GM12892 (cell line): ENCODE data around the gene AURKB.

Source experiments
- DNase-seq: peaks from one replicate; pipeline ENCODE4 v3.0.0; 2011; ENCODE audit not compliant: insufficient read length
- FAIRE-seq: peaks from 2 replicates; lab custom pipeline; 2011; peaks lifted over from hg19 to GRCh38; lab: Jason Lieb, UNC
- POLR2A ChIP-seq: IDR thresholded peaks from 2 replicates; pipeline ENCODE4 v1.6.1; 2011; ENCODE audit warnings: low read depth, low read length, control low read depth
- POLR2AphosphoS5 ChIP-seq: IDR thresholded peaks from 2 replicates; pipeline ENCODE4 v1.6.1; 2011; ENCODE audit warnings: low read depth, low read length, control low read depth
- TAF1 ChIP-seq: IDR thresholded peaks from 2 replicates; pipeline ENCODE4 v1.6.1; 2011; ENCODE audit warnings: low read depth, mild to moderate bottlenecking, control low read depth, low read length, borderline replicate concordance

The AURKB gene

GRCh38 chr17:8192070-8192815, 18.1 kb downstream of the AURKB start:
- FAIRE-seq (peak; percentile 97), DNase-seq (no peak)
- TF ChIP-seq POLR2A (peak; percentile 74), TAF1 (no peak), POLR2AphosphoS5 (peak; percentile 62)

DNA sequence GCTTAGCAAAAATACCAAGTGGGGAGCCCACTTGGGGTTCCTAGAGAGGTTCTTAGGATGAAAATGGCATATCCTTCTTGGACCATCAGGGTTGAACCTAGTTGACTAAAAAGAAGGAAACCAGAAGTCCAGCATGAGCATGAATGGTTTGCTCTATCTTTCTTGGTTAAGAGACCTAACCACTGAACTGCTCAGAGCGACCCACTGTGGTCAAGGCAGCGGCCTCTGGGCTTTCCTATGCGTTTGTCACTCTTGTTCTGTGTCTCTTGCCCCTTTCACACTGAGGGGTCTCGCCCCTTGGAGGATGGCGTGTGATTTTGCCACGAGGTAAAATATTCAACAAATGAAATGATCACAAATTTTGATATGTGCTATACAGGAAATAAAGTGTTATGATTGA, 19.9 kb downstream of the AURKB start:
- TF ChIP-seq TAF1 (no peak), POLR2AphosphoS5 (no peak), POLR2A (no peak)
- DNase-seq (no peak), FAIRE-seq (no peak)

- DNase-seq = peak; percentile 80
- TF ChIP-seq POLR2A (peak; percentile 66; the same call in 1 of the 2 replicates), TAF1 (peak; percentile 44; the same call in 1 of the 2 replicates), POLR2AphosphoS5 (no peak)
- FAIRE-seq = peak; percentile 87
These were observed 20.5 kb downstream of the AURKB start, which contains the start of gene BORCS6 for GRCh38 chr17:8189711-8190477. TSS of gene BORCS6 (minus strand) at chr17:8190180. CDS start at chr17:8190140, 40 bp downstream.

GRCh38 chr17:8189041-8189710, 21.2 kb downstream of the AURKB start:
- FAIRE-seq (peak; percentile 48), DNase-seq (no peak)

GRCh38 chr17:8188263-8188839, 22.0 kb downstream of the AURKB start:
- TF ChIP-seq POLR2A (no peak), TAF1 (no peak), POLR2AphosphoS5 (no peak)

More at GRCh38 chr17:8189041-8189710, 21.2 kb downstream of the AURKB start:
- TF ChIP-seq TAF1 (no peak), POLR2A (no peak), POLR2AphosphoS5 (no peak)

GRCh38 chr17:8187517-8188262, 22.7 kb downstream of the AURKB start:
- DNase-seq = no peak
- TF ChIP-seq POLR2A (peak; percentile 69), POLR2AphosphoS5 (peak; percentile 40; the same call in 1 of the 2 replicates), TAF1 (no peak)
- peak; percentile 9 for FAIRE-seq

More at GRCh38 chr17:8188263-8188839, 22.0 kb downstream of the AURKB start:
- no peak for DNase-seq
- FAIRE-seq = no peak

DNA sequence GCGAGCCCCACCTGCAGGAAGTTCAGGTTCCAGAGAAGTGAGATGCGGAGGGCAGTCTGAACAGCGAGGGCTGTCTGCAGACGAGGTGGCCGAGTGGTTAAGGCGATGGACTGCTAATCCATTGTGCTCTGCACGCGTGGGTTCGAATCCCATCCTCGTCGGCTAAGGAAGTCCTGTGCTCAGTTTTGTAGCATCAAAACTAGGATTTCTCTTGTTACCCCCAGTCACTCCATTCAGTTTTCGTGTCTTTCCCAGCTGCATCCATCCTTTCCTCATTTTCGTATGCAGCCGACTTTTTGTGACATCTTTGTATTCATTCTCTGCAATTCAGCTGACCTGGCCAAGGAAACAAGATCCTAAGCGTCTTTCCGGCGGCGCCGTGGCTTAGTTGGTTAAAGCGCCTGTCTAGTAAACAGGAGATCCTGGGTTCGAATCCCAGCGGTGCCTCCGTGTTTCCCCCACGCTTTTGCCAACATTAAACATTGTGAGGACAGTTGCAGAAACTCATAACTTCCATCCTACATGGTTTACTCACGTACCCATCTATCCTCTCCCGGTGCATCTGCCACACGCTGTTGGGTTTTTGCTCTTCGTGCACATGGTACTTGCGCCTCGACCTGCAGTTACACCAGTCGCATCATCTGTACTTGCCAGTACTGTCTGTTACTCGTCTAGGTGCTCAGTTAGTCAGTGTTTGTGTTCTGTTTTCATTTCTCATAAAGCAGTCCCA, 23.4 kb downstream of the AURKB start:
- FAIRE-seq (peak; percentile 93), DNase-seq (no peak)
- TF ChIP-seq POLR2AphosphoS5 (no peak), POLR2A (no peak), TAF1 (no peak)

DNA sequence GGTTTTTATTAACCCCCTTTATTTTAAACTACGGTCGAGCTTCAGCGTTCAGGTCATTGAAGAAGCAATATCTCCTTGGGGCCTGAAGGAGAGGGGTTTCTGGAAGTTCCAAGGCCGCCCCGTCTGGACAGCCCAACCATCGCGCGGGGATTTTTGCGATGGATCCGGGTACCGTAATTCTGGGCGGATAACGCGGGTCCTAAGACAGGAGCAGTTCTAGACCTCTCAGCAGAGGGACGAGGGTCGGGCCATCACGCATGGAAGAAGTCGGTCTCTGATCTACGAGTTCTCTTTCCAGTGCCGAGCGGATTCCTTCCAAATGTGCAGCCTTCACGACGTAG, 24.0 kb downstream of the AURKB start:
- FAIRE-seq (no peak), DNase-seq (no peak)
- 0 out of 2 replicates have a peak, but pooled peaks have one; percentile 21 for TF ChIP-seq TAF1
- TF ChIP-seq POLR2A = no peak; the same call in 1 of the 2 replicates

DNA sequence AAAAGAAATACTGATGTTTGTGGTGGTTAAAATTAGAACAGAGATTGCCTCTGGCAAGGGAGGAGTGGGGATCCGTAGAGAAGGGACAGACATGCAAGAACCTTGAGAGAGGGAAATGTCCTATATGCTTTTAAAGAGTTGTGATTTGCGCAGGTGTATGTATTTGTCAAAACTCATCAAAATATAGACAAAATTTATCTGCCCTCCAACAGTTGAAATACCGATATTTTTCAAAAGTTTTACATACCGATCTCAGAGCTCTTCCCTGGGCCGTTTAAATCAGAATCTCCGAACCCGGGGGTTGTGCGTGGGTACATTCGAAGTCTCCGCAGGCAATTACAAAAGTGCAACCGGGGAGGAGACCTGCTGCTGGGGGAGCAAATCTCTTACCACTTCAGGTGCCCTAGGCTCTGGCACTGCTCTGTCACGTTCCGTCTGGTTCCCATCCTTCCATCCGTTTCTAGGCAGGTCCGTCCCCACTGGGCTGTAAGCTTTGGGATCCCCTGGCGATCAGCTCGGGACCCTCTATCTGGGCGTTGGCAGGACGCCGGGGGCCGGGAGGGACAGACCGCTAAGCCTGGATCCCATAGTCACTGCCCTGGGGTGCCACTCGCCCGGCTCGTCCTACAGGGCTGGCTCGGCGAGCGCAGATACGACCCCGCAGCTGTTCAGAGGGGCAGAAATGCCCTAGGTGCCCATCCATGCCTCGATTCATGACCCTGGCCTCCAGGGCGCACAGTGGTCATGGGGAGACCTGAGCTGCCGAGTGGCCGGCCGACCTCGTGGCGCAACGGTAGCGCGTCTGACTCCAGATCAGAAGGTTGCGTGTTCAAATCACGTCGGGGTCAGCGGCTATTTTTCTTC, 24.6 kb downstream of the AURKB start:
- TF ChIP-seq POLR2A (peak; percentile 62; the same call in 1 of the 2 replicates), TAF1 (no peak)
- no peak for FAIRE-seq
- no peak for DNase-seq
